Astrocyte (in vitro differentiated cells and primary cell): ENCODE measurements around the gene IQGAP2.

Source experiments
- CTCF ChIP-seq: IDR thresholded peaks from 2 replicates; pipeline ENCODE4 v1.5.1; 2011; ENCODE audit warnings: low read depth, mild to moderate bottlenecking, inconsistent platforms, low read length, moderate library complexity; ENCODE audit not compliant: insufficient read depth
- EZH2 ChIP-seq: IDR thresholded peaks from 2 replicates; pipeline ENCODE4 v1.6.1; 2012; ENCODE audit warnings: mild to moderate bottlenecking, low read length, inconsistent platforms; ENCODE audit not compliant: insufficient read depth

- TF ChIP-seq CTCF (no peak), EZH2 (no peak)
These were observed 179.4 kb downstream of the IQGAP2 start for GRCh38 chr5:76582230-76583162.
